Spleen (tissue), 11 donors: ENCODE measurements around the gene SORCS2. TPM values are rescaled to one million over a fixed set of nuclear protein-coding genes. Genes with fewer than 3 reads are reported as not detected.

Experiments used
- DNase-seq: peaks from one replicate; pipeline ENCODE4 v3.0.0-alpha.2; 2020
- H3K27ac ChIP-seq, 8 donors: fragments of 200-600 bp; sonication (generic) in 7 of 8; 1 replicate in 4 of 8; 2 replicates in 4 of 8; pipeline versions ENCODE4 v1.5.0 to v1.8.0; 2016 to 2021; ENCODE audit warnings: inconsistent platforms in 4 of 8, mild to moderate bottlenecking in 4 of 8, moderate library complexity in 1 of 8
- H3K27me3 ChIP-seq, 7 donors: fragments of 200-600 bp; sonication (generic) in 6 of 7; replicated peaks in 1 of 7; 1 replicate in 4 of 7; 2 replicates in 3 of 7; pipeline versions ENCODE4 v1.5.0 to v1.8.0; 2016 to 2021; ENCODE audit warnings: inconsistent platforms in 3 of 7, mild to moderate bottlenecking in 1 of 7
- H3K36me3 ChIP-seq, 6 donors: fragments of 200-600 bp; sonication (generic) in 5 of 6; 1 replicate in 4 of 6; 2 replicates in 2 of 6; pipeline versions ENCODE4 v1.5.0 to v1.8.0; 2016 to 2021; ENCODE audit warnings: inconsistent platforms in 2 of 6
- H3K4me1 ChIP-seq, 6 donors: fragments of 200-600 bp; sonication (generic) in 5 of 6; 1 replicate in 3 of 6; 2 replicates in 3 of 6; pipeline versions ENCODE4 v1.5.0 to v1.8.0; 2016 to 2021; ENCODE audit warnings: inconsistent platforms in 3 of 6
- H3K4me3 ChIP-seq, 8 donors: fragments of 200-600 bp; sonication (generic) in 7 of 8; 1 replicate in 4 of 8; 2 replicates in 4 of 8; pipeline versions ENCODE4 v1.5.0 to v1.8.0; 2016 to 2021; ENCODE audit warnings: inconsistent platforms in 4 of 8, mild to moderate bottlenecking in 4 of 8, moderate library complexity in 2 of 8
- H3K9me3 ChIP-seq, 8 donors: fragments of 200-600 bp; sonication (generic) in 7 of 8; 1 replicate in 4 of 8; 2 replicates in 4 of 8; pipeline versions ENCODE4 v1.5.0 to v1.8.0; 2016 to 2021; ENCODE audit warnings: inconsistent platforms in 4 of 8
- POLR2A ChIP-seq, 3 donors: fragments of 450-650 bp; IDR thresholded peaks; one replicate each; pipeline ENCODE4 v1.5.1; 2017; ENCODE audit warnings: antibody characterized with exemption in 3 of 3, mild to moderate bottlenecking in 1 of 3
- POLR2AphosphoS5 ChIP-seq, 3 donors: sonication (generic); formaldehyde crosslinking; IDR thresholded peaks; one replicate each; pipeline ENCODE4 v1.5.1; 2017; ENCODE audit warnings: antibody characterized with exemption in 3 of 3
- WGBS, 5 donors: extraction: QIAGEN DNeasy Blood & Tissue Kit in 3 of 5; methylation state at CpG; one replicate each; pipeline versions ENCODE4 v1.1.5 to v1.1.7; 2013 to 2018; 5-methylcytosine and 5-hydroxymethylcytosine counted together
- intact Hi-C: fragments of 100-400 bp; cut with DNase I; formaldehyde crosslinking; loops from one replicate; pipeline ENCODE4 v1.15.0; 2023; ENCODE audit warnings: low total_unique reads
- polyA plus RNA-seq, 3 donors: library from polyadenylated mRNA; stranded (reverse); fragments of 200-250 nt; gene quantifications; one replicate each; pipeline ENCODE4 v1.2.1, GENCODE V29; 2013
- total RNA-seq, 7 donors: library from RNA; depleted of rRNA in 3 of 7; stranded (reverse); fragments of >200 nt in 3 of 7; fragmentation: NEBNext Ultra II Directional in 4 of 7; extraction: Animal tissue kit (Norgen Biotek cat#: 25700) in 4 of 7; gene quantifications; one replicate each; pipeline versions ENCODE4 v1.1.0 to v1.2.1, GENCODE V29; 2016 to 2021
- TF ChIP-seq, protein P1 (sequence below), 11 experiments: fragments of 200-600 bp in 7 of 11; fragments of 450-650 bp in 4 of 11; sonication (generic) in 4 of 11; IDR thresholded peaks in 8 of 11; conservative IDR thresholded peaks in 3 of 11; 1 replicate in 7 of 11; 2 replicates in 4 of 11; pipeline versions ENCODE4 v1.4.0 to v1.8.0; 2016 to 2021; ENCODE audit warnings: antibody characterized with exemption in 11 of 11, inconsistent platforms in 4 of 11, mild to moderate bottlenecking in 1 of 11
- donor health status: healthy with polysubstance abuse.
- donor health status: DM: no; HTN: no; CAD: no; lungs with moderate emphysema.
- donor health status: DM: no; HTN: no; CAD: no.
- donor health status: Bipolar disorder and iron deficiency.
- donor health status: healthy.
- donor health status: DM: no; HTN: no; CAD: no.
- donor health status: DM: yes; HTN: yes; CAD: no.

The SORCS2 gene
- total and polyA plus RNA-seq, 10 donors: 0.33 to 1.6 (median 0.60) TPM

DNA sequence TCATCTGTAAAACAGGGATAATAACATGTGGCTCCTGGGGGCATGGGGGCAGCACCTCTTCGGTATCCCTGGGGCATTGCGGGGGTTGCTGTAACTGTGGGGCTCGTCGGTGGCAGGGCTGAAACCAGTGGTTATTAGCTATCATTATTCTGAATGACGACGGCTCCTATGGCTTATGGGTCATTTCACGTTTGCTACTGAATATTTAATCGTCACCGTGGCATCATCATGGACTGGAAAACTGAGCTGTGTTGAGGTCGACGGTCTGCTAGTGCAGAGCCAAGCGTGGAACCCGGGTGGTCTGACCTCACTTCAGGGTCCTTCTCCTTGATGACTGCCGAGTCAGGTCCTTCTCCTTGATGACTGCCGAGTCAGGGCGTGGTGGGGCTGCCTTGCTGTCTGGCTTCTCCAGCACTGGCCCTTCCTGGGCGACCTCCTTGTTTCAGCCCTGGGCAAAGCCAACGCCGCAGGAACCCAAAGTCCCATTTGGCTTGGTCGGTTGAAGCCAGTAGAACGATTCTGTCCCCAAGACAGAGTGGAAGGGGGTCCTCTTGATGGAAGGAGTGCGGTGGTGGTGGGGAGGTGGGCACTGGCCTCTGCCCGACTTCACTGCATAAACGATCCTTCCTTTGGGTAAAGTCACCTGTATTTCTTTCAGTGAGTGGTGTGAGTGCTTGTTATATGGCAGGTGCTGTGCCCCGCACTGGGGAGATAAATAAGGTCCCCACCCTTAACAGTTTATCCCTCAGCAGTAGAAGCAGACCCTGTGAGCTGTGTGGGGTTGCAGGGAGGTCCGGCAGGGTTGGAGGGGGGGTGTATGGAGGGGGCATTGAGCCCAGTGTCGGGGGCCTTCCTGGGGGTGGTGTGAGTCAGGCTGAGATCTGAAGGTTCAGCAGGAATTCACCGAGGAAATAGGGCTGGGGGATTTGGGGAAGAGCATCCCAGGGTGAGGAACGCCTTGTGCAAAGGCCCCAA lies 201.6 kb downstream of the SORCS2 start:
- no peak overlapping the region for H3K4me3 ChIP-seq
- intact Hi-C loops: no loop called here
- TF ChIP-seq POLR2A (IDR thresholded peaks at IDR 0.05): no peak
- no peak for TF ChIP-seq POLR2AphosphoS5 (IDR thresholded peaks at IDR 0.05)
- TF ChIP-seq, protein P1, sequence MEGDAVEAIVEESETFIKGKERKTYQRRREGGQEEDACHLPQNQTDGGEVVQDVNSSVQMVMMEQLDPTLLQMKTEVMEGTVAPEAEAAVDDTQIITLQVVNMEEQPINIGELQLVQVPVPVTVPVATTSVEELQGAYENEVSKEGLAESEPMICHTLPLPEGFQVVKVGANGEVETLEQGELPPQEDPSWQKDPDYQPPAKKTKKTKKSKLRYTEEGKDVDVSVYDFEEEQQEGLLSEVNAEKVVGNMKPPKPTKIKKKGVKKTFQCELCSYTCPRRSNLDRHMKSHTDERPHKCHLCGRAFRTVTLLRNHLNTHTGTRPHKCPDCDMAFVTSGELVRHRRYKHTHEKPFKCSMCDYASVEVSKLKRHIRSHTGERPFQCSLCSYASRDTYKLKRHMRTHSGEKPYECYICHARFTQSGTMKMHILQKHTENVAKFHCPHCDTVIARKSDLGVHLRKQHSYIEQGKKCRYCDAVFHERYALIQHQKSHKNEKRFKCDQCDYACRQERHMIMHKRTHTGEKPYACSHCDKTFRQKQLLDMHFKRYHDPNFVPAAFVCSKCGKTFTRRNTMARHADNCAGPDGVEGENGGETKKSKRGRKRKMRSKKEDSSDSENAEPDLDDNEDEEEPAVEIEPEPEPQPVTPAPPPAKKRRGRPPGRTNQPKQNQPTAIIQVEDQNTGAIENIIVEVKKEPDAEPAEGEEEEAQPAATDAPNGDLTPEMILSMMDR (IDR thresholded peaks at IDR 0.05 in 8 of 11, conservative IDR thresholded peaks at IDR 0.05 in 3 of 11): no peak
- DNase-seq: peak; percentile 46
- 73 to 82% (median 79%) methylated on average over 24 to 29 of the region's 29 CpGs for WGBS, 5 donors
- H3K9me3 ChIP-seq: no peaks in the 10 kb centered on the region
- H3K4me1 ChIP-seq: no peaks in the 10 kb centered on the region
- no peaks in the 10 kb centered on the region for H3K36me3 ChIP-seq
- peaks cover 0 to 78% (median 0%) of the 10 kb centered on the region in 7 donors for H3K27me3 ChIP-seq
- H3K27ac ChIP-seq: no peak overlapping the region

DNA sequence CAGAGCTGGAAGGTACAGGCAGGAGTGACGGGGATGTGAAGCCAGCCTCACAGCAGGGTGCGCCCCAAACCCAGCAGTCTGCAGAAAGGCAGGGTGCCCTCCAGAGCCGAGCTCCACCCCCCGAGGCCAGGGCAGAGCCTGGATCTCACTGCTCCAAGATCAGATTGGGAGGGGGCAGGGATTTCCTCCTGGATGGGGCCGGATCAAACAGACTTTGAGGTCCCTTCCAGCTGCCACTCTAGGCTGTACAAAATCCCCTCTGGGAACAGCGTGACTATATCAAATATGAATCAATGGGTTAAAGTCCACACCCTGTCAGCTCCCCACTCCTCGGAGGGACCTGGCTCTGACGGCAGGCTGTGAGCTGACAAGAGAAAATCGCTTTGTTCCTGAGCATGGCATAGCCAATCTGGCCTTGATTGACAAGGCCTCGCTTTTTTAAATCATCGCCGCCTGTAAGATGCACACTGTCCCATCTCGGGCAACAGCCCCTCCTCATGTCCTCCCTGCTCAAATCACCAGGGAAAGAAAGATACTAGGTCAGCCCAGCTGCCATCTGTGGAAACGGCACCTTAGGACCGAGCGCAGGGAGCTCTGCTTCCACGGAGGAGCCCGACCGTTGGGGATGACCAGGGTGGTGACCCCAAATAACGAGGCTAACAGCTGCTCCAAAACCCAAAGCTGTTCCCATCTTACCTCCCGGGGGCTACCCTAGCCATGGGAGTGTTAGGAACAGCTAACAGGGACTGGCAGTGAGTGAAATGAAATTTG lies 202.5 kb downstream of the SORCS2 start:
- intact Hi-C loops: no loop called here
- H3K27me3 ChIP-seq: peaks cover 0 to 87% (median 0%) of the 10 kb centered on the region in 7 donors
- H3K9me3 ChIP-seq: no peaks in the 10 kb centered on the region
- TF ChIP-seq, protein P1 (IDR thresholded peaks at IDR 0.05 in 8 of 11, conservative IDR thresholded peaks at IDR 0.05 in 3 of 11): no peak
- TF ChIP-seq POLR2A (IDR thresholded peaks at IDR 0.05): no peak
- no peak for TF ChIP-seq POLR2AphosphoS5 (IDR thresholded peaks at IDR 0.05)
- DNase-seq: peak; percentile 67
- no peaks in the 10 kb centered on the region for H3K4me1 ChIP-seq
- WGBS, 5 donors: 72 to 80% (median 77%) methylated on average over 18 to 21 of the region's 21 CpGs
- H3K36me3 ChIP-seq: no peaks in the 10 kb centered on the region
- H3K4me3 ChIP-seq: no peak overlapping the region
- no peak overlapping the region for H3K27ac ChIP-seq

DNA sequence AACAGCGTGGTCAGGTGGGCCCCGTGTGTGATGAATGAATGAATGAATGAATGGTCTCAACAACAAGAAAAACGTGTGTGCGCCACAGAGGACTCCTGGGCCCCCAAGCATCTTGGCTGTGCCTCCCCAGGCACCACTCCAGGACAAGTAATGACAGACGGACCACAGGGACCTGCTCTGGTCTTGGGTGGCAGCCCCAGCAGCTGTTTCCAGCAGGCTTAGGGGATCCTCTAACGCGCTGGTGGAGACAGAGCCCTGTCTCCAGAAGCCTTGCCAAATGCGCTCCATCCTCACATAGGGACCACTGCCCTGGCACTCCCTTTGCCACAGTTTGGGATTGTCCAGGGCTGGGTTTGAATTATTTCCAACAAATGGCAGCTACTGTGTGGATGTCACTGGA lies 203.3 kb downstream of the SORCS2 start:
- Histone ChIP-seq H3K27me3 (peaks cover 0 to 91% (median 0%) of the 10 kb centered on the region in 7 donors), H3K4me1 (no peaks in the 10 kb centered on the region), H3K4me3 (no peak overlapping the region), H3K9me3 (no peaks in the 10 kb centered on the region), H3K27ac (no peak overlapping the region), H3K36me3 (no peaks in the 10 kb centered on the region)
- 73 to 82% (median 80%) methylated on average over 7 to 8 of the region's 8 CpGs for WGBS, 5 donors
- intact Hi-C loops: no loop called here
- DNase-seq: peak; percentile 35
- TF ChIP-seq, protein P1 (IDR thresholded peaks at IDR 0.05 in 8 of 11, conservative IDR thresholded peaks at IDR 0.05 in 3 of 11): no peak
- TF ChIP-seq POLR2A (IDR thresholded peaks at IDR 0.05): no peak
- no peak for TF ChIP-seq POLR2AphosphoS5 (IDR thresholded peaks at IDR 0.05)
